Activated naive CD8-positive, alpha-beta T cell treated with anti-CD3 and anti-CD28 coated beads for 36 hours (primary cell): Measurements from ENCODE around the gene ATXN7L3B. TPM values are rescaled to one million over a fixed set of nuclear protein-coding genes. Genes with fewer than 3 reads are reported as not detected.
"Not testable (repeated sequence)": the region's sequence is repeated elsewhere in the genome, so short reads cannot be mapped to it uniquely, and the experiment has no call there.

ENCODE experiments used
- DNase-seq: peaks from one replicate; pipeline ENCODE4 v3.0.0; 2021
- H3K27ac Mint-ChIP-seq: one replicate; pipeline ENCODE4 v1.8.0; 2022; ENCODE audit warnings: mild to moderate bottlenecking, moderate library complexity, mixed read lengths
- H3K27me3 Mint-ChIP-seq: one replicate; pipeline ENCODE4 v1.8.0; 2022; ENCODE audit warnings: mild to moderate bottlenecking, mixed read lengths
- H3K36me3 Mint-ChIP-seq: one replicate; pipeline ENCODE4 v1.8.0; 2021; ENCODE audit warnings: mild to moderate bottlenecking, mixed read lengths
- H3K4me1 Mint-ChIP-seq: one replicate; pipeline ENCODE4 v1.8.0; 2021; ENCODE audit warnings: mixed read lengths
- H3K4me3 Mint-ChIP-seq: one replicate; pipeline ENCODE4 v1.8.0; 2022; ENCODE audit warnings: mild to moderate bottlenecking, moderate library complexity, mixed read lengths
- H3K9me3 Mint-ChIP-seq: one replicate; pipeline ENCODE4 v1.8.0; 2022; ENCODE audit warnings: mixed read lengths
- total RNA-seq, 2 experiments: library from RNA; stranded (reverse); gene quantifications; one replicate each; pipeline ENCODE4 v1.2.3, GENCODE V29; 2021

Gene ATXN7L3B
- total RNA-seq, result 10 to 100 TPM; 18.5 to 20.0 TPM

- peak within 1 kb of the TSS; percentile 90 for H3K4me3 Mint-ChIP-seq
- peak within 1 kb of the TSS; percentile 96 for H3K27ac Mint-ChIP-seq
- peaks cover 53% of the 10 kb centered on the region for H3K36me3 Mint-ChIP-seq
- peak; percentile 94 for DNase-seq
- H3K9me3 Mint-ChIP-seq, result peaks cover 6% of the 10 kb centered on the region
- H3K27me3 Mint-ChIP-seq, result no peaks in the 10 kb centered on the region
- peaks cover 43% of the 10 kb centered on the region for H3K4me1 Mint-ChIP-seq
Measured at GRCh38 chr12:74537707-74538385, at the start of gene ATXN7L3B. ATXN7L3B (plus strand) TSS chr12:74537835; CDS start chr12:74538113, 278 bp downstream.

GRCh38 chr12:74488134-74488533 lies 49.5 kb upstream of the ATXN7L3B start:
- H3K27me3 Mint-ChIP-seq, result peaks cover 3% of the 10 kb centered on the region
- H3K4me3 Mint-ChIP-seq, result no peak overlapping the region
- no peaks in the 10 kb centered on the region for H3K36me3 Mint-ChIP-seq
- peaks cover 7% of the 10 kb centered on the region for H3K4me1 Mint-ChIP-seq
- no peak for DNase-seq
- H3K27ac Mint-ChIP-seq, result no peak overlapping the region
- no peaks in the 10 kb centered on the region for H3K9me3 Mint-ChIP-seq

- H3K4me3 Mint-ChIP-seq, result no peak overlapping the region
- H3K4me1 Mint-ChIP-seq, result peaks cover 7% of the 10 kb centered on the region
- H3K36me3 Mint-ChIP-seq, result no peaks in the 10 kb centered on the region
- peaks cover 3% of the 10 kb centered on the region for H3K27me3 Mint-ChIP-seq
- no peaks in the 10 kb centered on the region for H3K9me3 Mint-ChIP-seq
- no peak overlapping the region for H3K27ac Mint-ChIP-seq
- no peak for DNase-seq
Measured at GRCh38 chr12:74489543-74489942, 48.1 kb upstream of the ATXN7L3B start.

GRCh38 chr12:74490390-74491064 lies 47.1 kb upstream of the ATXN7L3B start:
- Mint-ChIP-seq H3K27ac (no peak overlapping the region), H3K4me1 (peaks cover 7% of the 10 kb centered on the region), H3K36me3 (no peaks in the 10 kb centered on the region), H3K27me3 (peaks cover 3% of the 10 kb centered on the region), H3K9me3 (no peaks in the 10 kb centered on the region), H3K4me3 (peak overlapping the region; percentile 53)
- no peak for DNase-seq

GRCh38 chr12:74491374-74491773 lies 46.3 kb upstream of the ATXN7L3B start:
- no peak overlapping the region for H3K4me3 Mint-ChIP-seq
- DNase-seq, result no peak
- no peaks in the 10 kb centered on the region for H3K36me3 Mint-ChIP-seq
- peaks cover 7% of the 10 kb centered on the region for H3K4me1 Mint-ChIP-seq
- no peak overlapping the region for H3K27ac Mint-ChIP-seq
- H3K9me3 Mint-ChIP-seq, result no peaks in the 10 kb centered on the region
- H3K27me3 Mint-ChIP-seq, result peaks cover 3% of the 10 kb centered on the region

DNA sequence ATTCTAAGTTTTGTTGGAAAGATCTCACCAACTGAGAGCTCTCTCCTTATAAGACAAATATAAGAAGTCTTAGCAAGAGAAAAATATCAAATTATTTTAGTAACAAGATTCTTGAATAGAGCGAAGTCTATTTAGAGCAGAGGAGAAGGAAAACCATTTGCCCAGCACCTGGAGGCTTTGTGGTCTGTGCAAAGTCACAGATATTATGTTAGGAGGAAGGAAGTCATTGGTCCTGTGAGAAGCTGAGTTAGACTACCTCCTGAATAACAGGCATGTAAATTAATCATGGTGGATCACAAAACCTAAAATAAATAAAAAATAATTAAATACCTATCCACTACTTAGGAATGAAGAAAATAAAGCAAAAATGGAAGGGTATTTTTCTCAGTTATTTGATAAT lies 38.4 kb upstream of the ATXN7L3B start:
- Mint-ChIP-seq H3K9me3 (peaks cover 2% of the 10 kb centered on the region), H3K27me3 (no peaks in the 10 kb centered on the region), H3K4me1 (no peaks in the 10 kb centered on the region), H3K4me3 (no peak overlapping the region), H3K36me3 (no peaks in the 10 kb centered on the region), H3K27ac (no peak overlapping the region)
- DNase-seq, result no peak

GRCh38 chr12:74508873-74509657 lies 28.6 kb upstream of the ATXN7L3B start:
- not testable (repeated sequence) for DNase-seq, H3K4me3 Mint-ChIP-seq, H3K9me3 Mint-ChIP-seq, H3K36me3 Mint-ChIP-seq, H3K27me3 Mint-ChIP-seq, H3K4me1 Mint-ChIP-seq, H3K27ac Mint-ChIP-seq

DNA sequence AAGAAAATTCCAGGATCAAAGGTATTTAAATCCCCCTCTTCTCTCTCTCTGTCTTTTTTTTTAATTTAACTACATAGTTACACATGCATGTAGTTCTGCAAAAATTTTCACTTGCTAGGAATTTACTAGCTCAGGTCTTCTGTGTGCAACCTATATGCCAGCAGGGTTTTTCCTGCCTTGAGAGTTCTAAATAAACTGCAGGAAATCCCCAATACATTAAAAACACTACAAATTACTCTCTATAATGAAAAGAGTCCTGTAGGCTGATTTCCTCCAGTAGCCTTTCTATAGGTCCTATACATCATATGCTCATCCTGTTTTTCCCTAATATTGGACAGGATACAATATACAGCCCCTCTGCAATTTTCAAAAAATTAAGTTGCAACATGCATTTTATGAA lies 27.7 kb upstream of the ATXN7L3B start:
- Mint-ChIP-seq H3K36me3 (no peaks in the 10 kb centered on the region), H3K27me3 (peaks cover 10% of the 10 kb centered on the region), H3K9me3 (peaks cover 5% of the 10 kb centered on the region), H3K4me1 (no peaks in the 10 kb centered on the region), H3K27ac (no peak overlapping the region), H3K4me3 (peak overlapping the region; percentile 22)
- no peak for DNase-seq

- H3K4me3 Mint-ChIP-seq, result no peak overlapping the region
- no peaks in the 10 kb centered on the region for H3K36me3 Mint-ChIP-seq
- H3K4me1 Mint-ChIP-seq, result no peaks in the 10 kb centered on the region
- no peaks in the 10 kb centered on the region for H3K9me3 Mint-ChIP-seq
- DNase-seq, result no peak
- no peak overlapping the region for H3K27ac Mint-ChIP-seq
- peaks cover 10% of the 10 kb centered on the region for H3K27me3 Mint-ChIP-seq
Measured at GRCh38 chr12:74514098-74514872, 23.4 kb upstream of the ATXN7L3B start.

DNA sequence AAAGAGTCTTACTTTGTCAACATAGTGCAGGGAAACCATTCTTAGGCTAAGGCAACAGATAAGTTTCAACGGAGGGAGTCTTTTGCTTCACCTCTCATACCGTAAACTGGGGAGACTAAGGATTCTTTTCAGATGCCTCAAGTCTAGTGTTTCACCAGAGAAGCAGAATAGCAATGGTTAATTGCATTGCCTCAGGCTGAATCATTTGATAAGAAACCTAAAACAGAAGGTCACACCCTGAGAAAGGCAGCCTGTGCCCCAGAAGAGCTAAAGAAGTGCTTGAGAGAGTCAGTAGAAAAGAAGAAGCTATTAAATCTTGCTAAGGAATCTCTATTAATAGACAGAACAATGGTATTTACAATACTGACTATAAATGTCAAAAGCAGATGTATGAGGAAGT lies 21.8 kb upstream of the ATXN7L3B start:
- DNase-seq, result no peak
- H3K4me1 Mint-ChIP-seq, result no peaks in the 10 kb centered on the region
- H3K4me3 Mint-ChIP-seq, result no peak overlapping the region
- H3K9me3 Mint-ChIP-seq, result no peaks in the 10 kb centered on the region
- H3K27me3 Mint-ChIP-seq, result peaks cover 4% of the 10 kb centered on the region
- H3K36me3 Mint-ChIP-seq, result no peaks in the 10 kb centered on the region
- no peak overlapping the region for H3K27ac Mint-ChIP-seq

DNA sequence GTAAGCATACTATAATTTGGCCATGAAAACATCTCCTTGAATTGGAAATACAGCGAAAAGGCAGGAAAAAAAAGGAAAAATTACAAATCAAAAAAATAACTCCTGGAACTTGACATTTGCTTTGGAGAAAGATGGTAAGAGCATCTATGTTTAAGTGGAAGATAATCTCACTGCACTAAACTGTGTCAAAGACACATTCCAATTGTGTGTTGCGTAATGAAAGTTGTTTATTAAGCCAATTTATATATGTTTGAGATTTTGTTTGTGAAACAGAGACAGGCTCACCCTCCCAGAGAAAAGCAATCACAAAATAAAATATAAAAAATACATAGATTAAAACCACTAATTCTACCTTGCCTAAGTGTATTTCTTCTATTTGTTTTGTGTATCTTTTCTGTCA lies 11.1 kb upstream of the ATXN7L3B start:
- peaks cover 14% of the 10 kb centered on the region for H3K27me3 Mint-ChIP-seq
- no peaks in the 10 kb centered on the region for H3K4me1 Mint-ChIP-seq
- no peaks in the 10 kb centered on the region for H3K9me3 Mint-ChIP-seq
- DNase-seq, result no peak
- no peak overlapping the region for H3K27ac Mint-ChIP-seq
- H3K36me3 Mint-ChIP-seq, result no peaks in the 10 kb centered on the region
- H3K4me3 Mint-ChIP-seq, result no peak overlapping the region

- Mint-ChIP-seq H3K27ac (no peak overlapping the region), H3K4me3 (no peak overlapping the region), H3K9me3 (no peaks in the 10 kb centered on the region), H3K36me3 (no peaks in the 10 kb centered on the region), H3K4me1 (no peaks in the 10 kb centered on the region), H3K27me3 (peaks cover 14% of the 10 kb centered on the region)
- no peak for DNase-seq
Measured at GRCh38 chr12:74527491-74527890, 10.1 kb upstream of the ATXN7L3B start.

DNA sequence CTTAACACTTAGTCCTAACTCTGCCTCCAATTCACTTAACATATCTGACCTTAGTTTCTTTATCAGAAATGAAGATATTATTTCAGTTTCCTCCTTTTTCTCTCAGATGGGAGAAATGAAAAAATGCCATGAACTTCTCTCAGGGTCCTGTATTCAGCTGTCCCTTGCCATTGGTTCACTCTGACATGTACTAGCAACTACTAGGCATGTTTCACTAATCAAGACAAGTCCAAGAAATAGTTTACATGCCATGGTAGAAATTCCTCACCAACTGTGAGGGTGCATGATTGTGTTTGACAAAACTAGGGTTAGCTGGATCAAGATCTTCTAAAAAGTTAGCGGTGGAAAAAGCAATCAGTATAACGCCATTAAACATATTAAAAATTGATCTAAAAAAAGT lies 7.0 kb upstream of the ATXN7L3B start:
- no peak overlapping the region for H3K27ac Mint-ChIP-seq
- peaks cover 1% of the 10 kb centered on the region for H3K4me1 Mint-ChIP-seq
- H3K36me3 Mint-ChIP-seq, result peaks cover 2% of the 10 kb centered on the region
- H3K27me3 Mint-ChIP-seq, result peaks cover 7% of the 10 kb centered on the region
- H3K4me3 Mint-ChIP-seq, result no peak overlapping the region
- H3K9me3 Mint-ChIP-seq, result peaks cover 4% of the 10 kb centered on the region
- DNase-seq, result no peak

- no peaks in the 10 kb centered on the region for H3K27me3 Mint-ChIP-seq
- peaks cover 32% of the 10 kb centered on the region for H3K36me3 Mint-ChIP-seq
- H3K4me1 Mint-ChIP-seq, result peaks cover 25% of the 10 kb centered on the region
- peak; percentile 8 for DNase-seq
- H3K27ac Mint-ChIP-seq, result peak overlapping the region; percentile 28
- peak overlapping the region; percentile 26 for H3K4me3 Mint-ChIP-seq
- peaks cover 4% of the 10 kb centered on the region for H3K9me3 Mint-ChIP-seq
Measured at GRCh38 chr12:74535536-74535935, 2.1 kb upstream of the ATXN7L3B start.
